Measurements from ENCODE around the gene CACNG1. TPM values are rescaled to one million over a fixed set of nuclear protein-coding genes. Genes with fewer than 3 reads are reported as not detected.

Gene CACNG1
- polyA plus RNA-seq, 1 donor (not counting 4 experiments of a cell fraction or from before 2014, with no cell fraction given) = not detected

DNA sequence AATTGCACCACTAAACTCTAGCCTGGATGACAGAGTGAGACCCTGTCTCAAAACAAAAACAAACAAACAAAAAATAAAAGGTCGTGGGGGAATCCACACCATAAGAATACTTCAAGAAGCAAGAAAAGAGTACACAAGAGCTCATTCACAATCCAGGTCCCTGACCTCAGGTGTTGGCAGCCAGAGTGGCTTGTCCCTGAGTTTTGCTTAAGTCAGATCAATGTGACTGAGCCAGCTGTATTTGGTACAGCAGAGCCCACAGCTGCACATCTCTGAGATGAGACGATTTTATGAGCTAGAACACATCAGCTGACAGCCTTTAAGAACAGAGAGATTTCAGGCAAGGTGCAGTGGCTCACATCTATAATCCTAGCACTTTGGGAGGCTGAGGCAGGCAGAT, 22.4 kb downstream of the CACNG1 start:
- no peaks in the 10 kb centered on the region for H3K4me1 ChIP-seq (ENCODE audit: control insufficient read depth, extremely low read depth, insufficient read depth, low read length)
- H3K27me3 ChIP-seq (ENCODE audit: control insufficient read depth, extremely low read depth, insufficient read depth, low read length) = no peaks in the 10 kb centered on the region
- no peaks in the 10 kb centered on the region for H3K36me3 ChIP-seq (ENCODE audit: control insufficient read depth in 2 of 2, extremely low read depth in 1 of 2, insufficient read depth in 2 of 2, low read length in 2 of 2)
- no peak for DNase-seq (ENCODE audit: low read depth, low spot score)
- no peak overlapping the region for H3K27ac ChIP-seq (ENCODE audit: control insufficient read depth, insufficient read depth, low read length)
- TF ChIP-seq EZH2 (IDR thresholded peaks at IDR 0.05; ENCODE audit: low read length) = no peak
- TF ChIP-seq, protein P1, sequence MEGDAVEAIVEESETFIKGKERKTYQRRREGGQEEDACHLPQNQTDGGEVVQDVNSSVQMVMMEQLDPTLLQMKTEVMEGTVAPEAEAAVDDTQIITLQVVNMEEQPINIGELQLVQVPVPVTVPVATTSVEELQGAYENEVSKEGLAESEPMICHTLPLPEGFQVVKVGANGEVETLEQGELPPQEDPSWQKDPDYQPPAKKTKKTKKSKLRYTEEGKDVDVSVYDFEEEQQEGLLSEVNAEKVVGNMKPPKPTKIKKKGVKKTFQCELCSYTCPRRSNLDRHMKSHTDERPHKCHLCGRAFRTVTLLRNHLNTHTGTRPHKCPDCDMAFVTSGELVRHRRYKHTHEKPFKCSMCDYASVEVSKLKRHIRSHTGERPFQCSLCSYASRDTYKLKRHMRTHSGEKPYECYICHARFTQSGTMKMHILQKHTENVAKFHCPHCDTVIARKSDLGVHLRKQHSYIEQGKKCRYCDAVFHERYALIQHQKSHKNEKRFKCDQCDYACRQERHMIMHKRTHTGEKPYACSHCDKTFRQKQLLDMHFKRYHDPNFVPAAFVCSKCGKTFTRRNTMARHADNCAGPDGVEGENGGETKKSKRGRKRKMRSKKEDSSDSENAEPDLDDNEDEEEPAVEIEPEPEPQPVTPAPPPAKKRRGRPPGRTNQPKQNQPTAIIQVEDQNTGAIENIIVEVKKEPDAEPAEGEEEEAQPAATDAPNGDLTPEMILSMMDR (optimal IDR thresholded peaks at IDR 0.05 in 1 of 3, IDR thresholded peaks at IDR 0.05 in 1 of 3, conservative IDR thresholded peaks at IDR 0.05 in 1 of 3; ENCODE audit: extremely low read depth in 1 of 3, insufficient read depth in 2 of 3, low read length in 3 of 3) = no peak
- no peak overlapping the region for H3K9ac ChIP-seq (ENCODE audit: control insufficient read depth, extremely low read depth, insufficient read depth, low read length)
- no peak for FAIRE-seq
- H3K9me1 ChIP-seq (ENCODE audit: control insufficient read depth, extremely low read depth, insufficient read depth, low read length) = no peaks in the 10 kb centered on the region
- dilution Hi-C loops (cut with MboI; ENCODE audit: extremely low pct_ligation_motif_present, low sequenced_read_pairs) = no loop called here
- no peak overlapping the region for H3K4me2 ChIP-seq (ENCODE audit: control insufficient read depth, extremely low read depth, insufficient read depth, low read depth, low read length)
- no peaks in the 10 kb centered on the region for H3K9me3 ChIP-seq (ENCODE audit: control insufficient read depth, low read depth, low read length)
- no peak overlapping the region for H2AFZ ChIP-seq (ENCODE audit: control insufficient read depth, low read length)
- no peak overlapping the region for H3K4me3 ChIP-seq (ENCODE audit: control insufficient read depth in 2 of 3, extremely low read depth in 1 of 3, insufficient read depth in 2 of 3, low read depth in 1 of 3, low read length in 3 of 3)
- no peaks in the 10 kb centered on the region for H3K79me2 ChIP-seq (ENCODE audit: control insufficient read depth, insufficient read depth, low read length)
- H4K20me1 ChIP-seq (ENCODE audit: control insufficient read depth, extremely low read depth, insufficient read depth, low read length) = no peaks in the 10 kb centered on the region

DNA sequence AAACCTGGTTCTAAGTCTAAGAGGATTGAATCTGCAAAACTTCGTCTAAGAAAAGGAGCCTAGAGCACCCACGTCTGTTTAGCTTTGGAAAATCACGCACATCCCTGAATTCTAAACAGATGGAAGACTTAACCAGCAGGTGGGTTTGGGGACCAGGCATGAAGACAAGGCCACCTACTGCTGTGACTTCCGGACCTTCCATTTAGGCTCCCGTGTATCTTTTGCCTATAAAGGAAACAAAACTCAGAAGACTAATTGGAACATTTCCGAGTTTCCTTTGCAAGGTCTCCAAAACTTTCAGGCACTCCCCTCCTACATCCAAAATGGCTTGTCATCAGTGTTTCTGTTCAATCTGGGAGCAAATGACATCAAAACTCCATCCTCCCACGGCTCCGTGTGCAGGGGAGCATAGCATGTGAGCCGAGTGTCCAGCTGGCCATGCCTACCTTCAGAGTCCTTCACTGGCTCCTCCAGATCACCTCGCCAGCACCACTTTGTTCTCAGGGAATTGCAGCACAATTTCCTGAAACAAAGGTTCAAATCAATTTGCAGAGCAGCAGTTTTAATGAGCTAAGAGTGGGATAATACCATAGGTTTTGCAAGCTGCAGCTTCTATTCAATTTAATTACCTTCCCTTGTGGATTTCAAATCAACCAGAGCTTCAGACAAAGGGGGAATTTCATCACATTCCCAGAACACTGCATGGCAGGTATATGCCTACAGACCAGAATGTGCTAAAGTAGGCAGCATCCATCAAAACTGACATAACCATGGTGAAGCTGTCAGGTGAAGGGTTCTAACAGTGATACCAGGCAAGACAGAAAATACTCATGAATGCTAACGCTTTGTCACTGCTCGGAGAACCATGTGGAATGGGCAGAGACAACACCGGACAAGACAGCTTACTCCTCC, 23.5 kb downstream of the CACNG1 start:
- Histone ChIP-seq H3K4me2 (ENCODE audit: control insufficient read depth, extremely low read depth, insufficient read depth, low read depth, low read length) (no peak overlapping the region), H3K4me1 (ENCODE audit: control insufficient read depth, extremely low read depth, insufficient read depth, low read length) (no peaks in the 10 kb centered on the region), H3K27ac (ENCODE audit: control insufficient read depth, insufficient read depth, low read length) (no peak overlapping the region), H3K4me3 (ENCODE audit: control insufficient read depth in 2 of 3, extremely low read depth in 1 of 3, insufficient read depth in 2 of 3, low read depth in 1 of 3, low read length in 3 of 3) (no peak overlapping the region), H2AFZ (ENCODE audit: control insufficient read depth, low read length) (no peak overlapping the region), H3K36me3 (ENCODE audit: control insufficient read depth in 2 of 2, extremely low read depth in 1 of 2, insufficient read depth in 2 of 2, low read length in 2 of 2) (no peaks in the 10 kb centered on the region), H3K9ac (ENCODE audit: control insufficient read depth, extremely low read depth, insufficient read depth, low read length) (no peak overlapping the region), H4K20me1 (ENCODE audit: control insufficient read depth, extremely low read depth, insufficient read depth, low read length) (no peaks in the 10 kb centered on the region), H3K79me2 (ENCODE audit: control insufficient read depth, insufficient read depth, low read length) (no peaks in the 10 kb centered on the region), H3K27me3 (ENCODE audit: control insufficient read depth, extremely low read depth, insufficient read depth, low read length) (no peaks in the 10 kb centered on the region), H3K9me1 (ENCODE audit: control insufficient read depth, extremely low read depth, insufficient read depth, low read length) (no peaks in the 10 kb centered on the region), H3K9me3 (ENCODE audit: control insufficient read depth, low read depth, low read length) (no peaks in the 10 kb centered on the region)
- TF ChIP-seq, protein P1 (optimal IDR thresholded peaks at IDR 0.05 in 1 of 3, IDR thresholded peaks at IDR 0.05 in 1 of 3, conservative IDR thresholded peaks at IDR 0.05 in 1 of 3; ENCODE audit: extremely low read depth in 1 of 3, insufficient read depth in 2 of 3, low read length in 3 of 3) = no peak
- TF ChIP-seq EZH2 (IDR thresholded peaks at IDR 0.05; ENCODE audit: low read length) = no peak
- DNase-seq (ENCODE audit: low read depth, low spot score) (no peak), FAIRE-seq (no peak)
- dilution Hi-C loops (cut with MboI; ENCODE audit: extremely low pct_ligation_motif_present, low sequenced_read_pairs) = no loop called here

Data from keratinocyte (primary cell).